GM21786 (cell line): Measurements from ENCODE around the gene TENM4.
A peak's percentile ranks its signal among the peaks of the same experiment; 100 is the strongest.

Experiments
- ATAC-seq: cut with Tn5 transposase; IDR thresholded peaks from one replicate; pipeline ENCODE4 v1.9.1; 2021; ENCODE audit not compliant: unreplicated experiment

TENM4 gene

DNA sequence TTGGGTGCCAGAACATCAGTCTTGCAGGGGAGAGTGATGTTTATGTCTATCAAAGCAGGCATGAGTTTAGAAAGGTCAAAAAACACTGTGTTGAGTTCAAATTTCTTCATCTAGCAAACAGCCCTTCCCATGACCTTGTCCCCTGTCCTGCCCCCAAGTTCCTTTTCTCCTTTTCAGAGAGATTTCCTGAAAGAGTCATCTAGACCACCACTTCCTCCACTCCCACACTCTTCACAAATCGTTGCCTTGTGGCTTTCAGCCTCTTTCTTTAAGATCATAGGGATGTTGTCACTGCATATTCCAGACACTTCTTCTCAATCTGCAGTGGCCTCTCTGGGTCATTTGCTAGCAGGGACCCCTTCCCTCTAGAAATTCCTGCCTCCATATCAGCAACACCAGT lies 290.5 kb downstream of the TENM4 start:
- no peak for ATAC-seq

DNA sequence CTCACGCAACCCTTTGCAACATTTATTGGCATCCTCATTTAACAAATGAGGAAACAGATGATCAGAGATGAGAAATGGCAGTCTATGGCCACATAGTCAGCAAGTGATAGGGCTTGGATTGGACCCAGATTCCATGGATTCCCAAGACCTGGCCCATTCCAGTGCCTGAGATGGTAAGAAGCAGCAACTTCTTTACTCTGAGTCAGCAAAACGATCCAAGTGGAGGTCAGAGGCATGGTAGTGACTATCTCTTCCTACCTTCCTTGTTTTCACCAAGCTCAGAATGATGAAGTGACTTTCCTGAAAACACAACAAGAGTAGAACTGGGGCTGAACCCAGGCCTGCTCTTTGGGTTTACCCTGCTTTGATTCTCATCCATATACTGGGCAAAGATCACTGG lies 293.1 kb downstream of the TENM4 start:
- no peak for ATAC-seq

DNA sequence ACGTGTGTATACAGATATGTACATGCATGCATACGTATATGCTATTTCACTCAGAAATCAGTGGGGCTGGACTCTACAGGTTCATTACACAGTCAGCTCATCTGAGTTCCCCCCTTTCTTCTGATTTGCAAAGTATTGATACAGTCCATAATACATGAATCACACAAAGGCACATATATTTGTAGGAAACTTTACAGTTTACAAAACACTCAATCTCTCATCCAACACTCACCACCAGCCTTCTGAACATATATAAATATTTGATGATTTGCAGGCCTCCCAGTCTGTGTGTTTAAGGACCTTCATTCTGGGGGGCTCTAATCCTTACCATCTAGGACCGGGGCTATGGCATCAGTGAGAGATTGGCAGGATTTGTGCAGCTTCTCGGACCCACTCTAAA lies 293.8 kb downstream of the TENM4 start:
- ATAC-seq = no peak

DNA sequence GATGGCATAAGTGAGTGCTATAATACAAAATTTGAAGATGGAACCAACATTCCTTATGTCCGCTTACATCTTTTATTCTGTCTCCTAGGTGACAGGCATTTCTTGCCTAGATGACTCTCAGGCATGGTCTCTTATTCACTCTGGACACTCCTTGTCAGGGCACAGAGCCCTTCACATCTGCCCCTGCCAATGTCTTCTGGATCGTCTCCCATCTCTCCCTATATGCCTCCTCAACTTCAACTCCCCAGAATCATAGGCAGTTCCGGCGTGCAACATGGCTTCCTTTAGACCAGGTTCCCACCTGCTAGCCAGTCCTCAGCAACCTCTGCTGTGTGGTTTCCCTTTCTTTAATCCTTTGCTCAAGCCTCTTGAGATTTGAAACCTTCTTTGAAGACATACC lies 300.9 kb downstream of the TENM4 start:
- no peak for ATAC-seq

DNA sequence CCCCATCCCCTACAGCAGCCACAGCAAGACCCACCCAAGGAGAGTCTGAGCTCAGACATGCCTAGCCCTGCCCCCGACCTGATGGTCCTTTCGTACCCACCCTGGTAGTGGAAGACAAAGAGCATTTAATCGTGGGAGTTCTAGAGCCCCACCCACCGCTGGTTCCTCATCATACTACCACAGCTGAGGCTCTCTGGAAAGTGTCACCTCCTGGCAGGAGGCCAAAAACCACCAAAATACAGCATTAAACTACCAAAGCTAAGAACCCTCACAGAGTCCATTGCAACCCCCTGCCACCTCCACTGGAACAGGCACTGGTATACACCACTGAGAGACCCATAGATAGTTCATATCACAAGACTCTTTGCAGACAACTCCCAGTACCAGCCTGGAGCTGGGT lies 311.1 kb downstream of the TENM4 start:
- no peak for ATAC-seq

DNA sequence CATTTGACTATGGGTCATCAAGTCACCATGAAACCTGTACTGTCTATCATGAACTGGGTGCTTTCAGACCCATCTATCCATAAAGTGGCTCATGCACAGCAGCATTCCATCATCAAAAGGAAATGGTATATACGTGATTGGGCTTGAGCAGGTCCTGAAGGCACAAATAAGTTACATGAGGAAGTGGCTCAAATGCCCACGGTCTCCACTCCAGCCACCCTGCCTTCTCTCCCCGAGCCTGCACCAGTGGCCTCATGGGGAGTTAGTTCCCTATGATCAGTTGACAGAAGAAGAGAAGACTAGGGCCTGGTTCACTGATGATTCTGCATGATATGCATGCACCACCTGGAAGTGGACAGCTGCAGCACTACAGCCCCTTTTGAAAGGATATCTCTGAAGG lies 312.5 kb downstream of the TENM4 start:
- no peak for ATAC-seq

DNA sequence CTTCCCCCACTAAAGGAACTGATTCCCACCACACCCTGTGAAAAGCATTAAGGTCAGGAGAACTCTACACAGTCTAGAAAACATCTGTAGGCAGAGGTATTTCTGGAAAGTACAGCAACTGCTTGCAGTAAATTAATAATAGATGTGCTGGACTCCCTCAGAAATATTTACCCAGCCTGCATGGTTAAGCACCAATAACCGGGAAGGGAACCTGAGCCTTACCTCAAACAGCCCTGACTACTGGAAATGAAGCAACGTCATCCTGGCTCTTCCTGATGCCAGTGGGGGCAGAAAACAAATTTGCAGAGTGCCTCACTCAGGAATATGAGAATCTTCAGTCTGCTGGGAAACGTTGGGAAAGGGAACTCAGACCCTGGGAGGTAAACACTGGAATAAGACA lies 318.1 kb downstream of the TENM4 start:
- no peak for ATAC-seq

DNA sequence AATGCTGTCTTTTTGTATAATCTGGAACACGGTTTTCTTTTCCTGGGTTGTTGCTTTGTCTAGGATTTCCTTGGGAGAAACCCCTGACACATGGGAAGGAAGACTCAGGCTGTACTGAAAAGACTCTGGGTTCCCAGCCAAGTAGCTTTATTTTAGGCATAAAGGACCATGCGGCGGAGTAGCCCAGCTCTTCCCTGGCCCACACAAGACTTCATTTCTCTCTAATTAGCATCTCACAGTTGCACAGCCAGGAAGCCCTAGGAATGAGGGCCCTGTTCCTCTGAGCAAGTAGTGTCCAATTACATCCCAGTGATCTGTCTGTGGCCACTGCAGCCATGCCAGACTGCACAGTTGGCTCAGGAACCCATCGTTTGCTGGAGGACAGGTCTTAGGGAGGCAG lies 319.5 kb downstream of the TENM4 start:
- no peak for ATAC-seq

DNA sequence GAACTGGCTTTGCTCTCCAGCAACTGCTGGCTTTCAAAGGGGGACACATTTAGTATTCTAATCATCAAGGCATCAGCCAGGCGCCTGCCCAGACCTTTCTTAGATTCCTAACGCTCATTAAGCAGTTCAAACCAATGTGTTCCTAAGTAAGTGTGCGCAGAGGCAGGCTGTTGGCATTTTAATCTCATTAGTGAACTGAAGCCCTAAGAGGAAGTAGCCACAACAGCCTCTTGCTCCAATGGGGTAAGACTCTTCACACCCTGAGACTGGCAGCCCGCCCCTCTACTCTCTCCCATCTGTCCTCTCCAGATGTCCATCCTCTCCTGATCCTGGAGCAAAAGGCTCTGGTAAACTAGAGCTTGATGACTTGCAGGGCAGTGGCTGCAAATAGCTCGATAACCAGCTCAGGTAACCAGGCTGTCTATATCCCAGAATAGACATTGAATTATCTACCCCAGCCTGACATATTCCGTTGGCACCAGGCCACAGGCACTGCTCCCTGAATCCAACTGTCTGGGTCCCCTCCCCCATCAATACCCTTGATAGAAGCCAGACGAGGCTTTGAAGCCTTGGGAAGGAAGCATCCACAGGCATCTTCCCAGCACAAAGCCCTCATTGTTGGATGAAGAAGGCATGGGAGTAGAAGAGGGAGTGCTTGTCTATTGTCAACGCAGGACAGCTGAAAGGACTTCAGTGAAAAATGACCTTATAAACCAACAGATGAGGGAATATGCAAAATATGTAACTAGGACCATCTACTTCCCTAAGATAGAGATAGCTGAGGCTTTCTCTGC lies 321.1 kb downstream of the TENM4 start:
- no peak for ATAC-seq

DNA sequence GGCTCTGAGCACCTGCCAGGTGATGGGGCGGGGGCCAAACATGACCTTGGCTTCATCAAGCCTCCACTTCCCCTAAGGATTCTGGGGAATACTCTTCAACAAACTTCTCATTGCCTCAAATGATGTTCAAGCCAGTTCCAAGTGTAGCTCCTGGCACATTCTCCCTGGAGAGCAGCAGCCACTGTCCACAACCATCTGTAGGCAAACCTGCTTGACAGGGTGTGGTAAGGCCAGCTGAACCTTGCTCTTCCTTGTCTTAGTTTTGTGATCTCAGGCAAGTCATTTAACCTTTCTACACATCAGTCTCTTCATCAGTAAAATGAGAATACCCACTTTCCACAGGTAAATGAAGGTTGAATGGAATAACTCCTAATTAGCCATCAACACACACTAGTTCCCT lies 323.3 kb downstream of the TENM4 start:
- no peak for ATAC-seq

DNA sequence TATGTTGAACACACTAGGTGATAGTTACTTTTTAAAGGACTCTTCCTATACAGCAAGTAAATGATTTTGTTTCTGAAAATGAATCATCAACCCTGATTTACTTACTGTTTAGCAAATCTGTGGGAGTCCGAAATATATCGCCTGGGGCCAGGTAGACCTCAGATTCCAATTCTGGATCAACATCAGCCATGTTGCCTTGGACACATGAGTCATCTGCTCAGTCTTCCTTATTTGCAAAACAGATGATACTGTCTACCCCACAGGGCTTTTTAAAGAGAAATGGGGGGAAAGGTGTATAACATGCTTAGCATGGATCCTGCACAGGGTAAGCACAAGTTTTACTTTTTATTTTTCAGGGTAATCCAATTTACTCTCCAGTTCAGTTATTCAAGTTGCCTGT lies 324.2 kb downstream of the TENM4 start:
- ATAC-seq = no peak

DNA sequence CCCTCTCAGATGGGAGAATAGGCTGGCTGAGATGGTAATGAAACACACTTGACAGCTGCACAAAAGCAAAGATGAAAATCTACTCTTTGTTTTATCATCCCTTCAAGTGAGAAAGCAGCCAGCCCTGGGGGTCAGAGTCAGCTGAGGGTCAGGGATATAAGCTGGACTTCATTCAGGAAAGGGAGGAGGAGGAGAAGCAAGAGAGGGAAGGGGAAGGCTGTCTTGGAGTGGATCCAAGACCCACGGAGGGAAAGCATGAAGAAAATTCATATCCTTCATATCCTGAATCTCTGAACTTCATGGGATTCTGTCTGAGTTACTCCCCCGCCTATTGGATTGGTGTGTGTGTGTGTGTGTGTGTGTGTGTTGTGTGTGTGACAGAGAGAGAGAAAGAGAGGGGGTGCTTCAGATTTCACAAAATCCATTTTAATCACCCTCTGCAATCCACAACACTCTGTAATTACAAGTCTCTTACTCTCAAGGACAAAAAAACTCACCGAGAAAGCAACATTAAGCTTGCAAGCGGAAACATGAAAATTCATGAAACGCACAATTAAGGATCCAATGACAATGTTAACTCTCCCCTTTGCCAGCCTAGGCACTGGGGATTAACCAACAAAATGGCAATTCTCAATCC lies 327.7 kb downstream of the TENM4 start:
- ATAC-seq = no peak

DNA sequence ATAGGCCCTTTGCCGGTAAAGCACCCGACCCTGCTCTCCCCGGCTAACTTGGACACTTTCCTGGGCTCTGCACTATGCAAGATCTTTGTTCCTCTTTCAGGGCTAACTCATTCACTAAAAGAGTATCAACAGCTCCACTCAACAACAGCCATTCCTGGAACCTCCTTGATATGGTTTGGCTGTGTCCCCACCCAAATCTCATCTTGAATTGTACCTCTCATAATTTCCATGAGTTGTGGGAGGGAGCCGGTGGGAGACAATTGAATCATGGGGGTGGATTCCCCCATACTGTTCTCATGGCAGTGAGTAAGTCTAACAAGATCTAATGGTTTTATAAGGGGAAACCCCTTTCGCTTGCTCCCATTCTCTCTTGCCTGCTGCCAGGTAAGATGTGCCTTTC lies 330.0 kb downstream of the TENM4 start:
- no peak for ATAC-seq

DNA sequence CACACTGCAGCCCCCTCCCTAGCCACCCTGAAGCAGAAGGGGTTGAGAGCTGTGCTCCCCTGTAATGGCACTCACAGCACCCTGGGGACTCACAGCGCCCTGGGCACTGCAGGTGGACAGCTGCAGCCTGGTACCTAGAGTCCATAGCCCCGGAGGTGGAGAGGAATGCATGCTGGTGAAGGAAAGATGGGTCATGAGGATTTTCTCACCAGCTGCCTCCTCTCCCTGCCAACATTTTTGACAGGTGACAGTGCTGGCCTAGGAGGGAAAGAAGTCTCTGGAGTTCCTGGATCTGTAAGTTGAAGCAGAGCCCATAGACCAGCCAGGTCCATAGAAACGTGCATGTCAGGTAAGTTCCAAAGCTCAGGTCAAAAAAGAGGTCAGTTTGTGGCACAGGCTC lies 330.5 kb downstream of the TENM4 start:
- no peak for ATAC-seq

DNA sequence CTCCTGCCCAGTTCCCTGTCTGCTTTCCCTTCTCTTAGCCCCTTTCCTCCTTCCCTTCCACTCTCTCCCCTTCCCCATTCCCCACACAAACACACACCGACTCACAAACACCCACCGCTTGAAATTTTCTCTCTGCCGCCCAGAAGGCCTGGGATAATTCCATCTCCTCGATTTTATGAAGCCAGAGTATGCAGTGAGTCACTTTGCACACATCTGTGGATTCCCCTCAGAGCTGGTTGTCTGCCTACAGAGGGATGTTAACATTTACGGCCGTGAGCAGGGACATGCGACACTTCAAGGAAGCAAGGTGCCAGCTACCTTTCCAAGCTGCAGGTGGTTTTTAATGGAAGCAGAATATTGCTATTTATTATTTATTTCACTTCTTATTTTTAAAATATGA lies 332.0 kb downstream of the TENM4 start:
- ATAC-seq = no peak

DNA sequence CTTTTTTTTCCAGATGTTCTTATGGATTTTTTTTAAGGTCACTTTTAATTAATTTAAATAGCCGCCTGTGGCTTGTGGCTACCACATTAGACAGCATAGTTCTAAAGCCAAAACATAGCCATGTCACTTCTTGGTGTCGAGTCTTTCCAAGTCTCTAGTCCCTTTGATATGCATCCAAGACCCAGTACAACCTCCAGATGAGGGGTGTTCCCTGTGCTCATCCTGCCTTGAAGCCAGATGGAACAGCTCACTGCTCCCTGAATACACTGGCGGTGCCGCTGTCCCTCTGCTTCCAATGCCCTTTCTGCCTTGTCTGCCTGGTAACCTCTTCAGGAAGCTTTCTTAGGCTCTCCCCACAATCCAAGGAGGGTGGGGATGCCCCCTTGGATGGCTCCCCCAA lies 338.0 kb downstream of the TENM4 start:
- ATAC-seq = no peak

DNA sequence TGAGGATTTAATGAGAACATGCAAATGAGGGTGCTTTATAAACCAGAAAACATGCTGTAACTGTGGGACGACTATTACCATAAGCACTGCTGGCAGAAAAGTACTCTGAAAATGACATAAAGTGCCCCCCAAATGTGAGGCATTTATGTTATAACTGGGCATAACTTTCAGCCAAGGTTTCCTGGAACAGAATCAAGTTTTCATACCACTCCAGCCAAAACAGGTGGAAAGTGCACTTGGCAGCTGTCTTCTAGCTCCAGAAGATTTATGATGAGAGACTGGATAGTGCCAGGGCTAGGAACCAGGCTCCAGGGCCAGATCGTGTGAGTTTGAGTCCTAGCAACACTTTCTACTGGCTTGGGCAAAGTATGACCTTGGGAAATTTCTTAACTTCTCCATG lies 339.2 kb downstream of the TENM4 start:
- no peak for ATAC-seq

DNA sequence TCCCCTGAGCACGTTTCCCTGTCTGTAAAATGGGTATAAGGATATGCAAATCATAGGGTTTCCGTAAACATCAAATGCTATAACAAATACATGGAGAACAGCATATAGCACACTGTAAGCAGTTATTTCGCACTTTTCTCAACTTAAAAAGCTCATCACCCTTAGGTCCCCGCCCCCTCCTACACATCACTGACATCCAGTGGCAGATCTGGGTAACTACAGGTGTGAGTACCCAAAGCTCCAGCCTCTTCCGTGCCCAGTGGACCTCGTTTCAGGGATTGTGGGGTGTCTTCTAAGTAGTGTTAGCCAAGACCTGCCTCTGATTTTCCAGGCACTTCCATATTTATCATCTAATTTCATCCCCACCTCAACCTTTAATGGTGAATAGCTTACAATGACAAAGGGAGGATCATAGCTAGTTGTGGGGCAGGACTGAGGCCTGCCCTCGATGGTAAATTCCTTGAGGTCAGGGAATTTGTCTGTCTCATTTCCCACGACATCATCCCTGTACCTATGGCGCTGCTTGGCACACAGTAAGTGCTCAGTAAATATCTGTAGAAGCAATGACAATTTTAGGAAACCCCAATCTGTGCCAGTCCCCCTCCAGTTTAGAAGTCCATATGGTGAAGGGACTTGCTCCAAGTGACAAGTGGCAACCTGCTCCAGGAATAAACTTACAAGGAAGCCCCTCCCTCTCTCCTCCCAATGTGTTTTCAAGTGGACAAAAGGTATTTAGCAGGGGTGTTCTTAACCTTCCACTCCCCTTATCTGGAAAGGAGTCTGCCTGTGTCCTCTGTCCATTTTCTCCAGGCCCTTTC lies 340.5 kb downstream of the TENM4 start:
- peak; percentile 87 for ATAC-seq

DNA sequence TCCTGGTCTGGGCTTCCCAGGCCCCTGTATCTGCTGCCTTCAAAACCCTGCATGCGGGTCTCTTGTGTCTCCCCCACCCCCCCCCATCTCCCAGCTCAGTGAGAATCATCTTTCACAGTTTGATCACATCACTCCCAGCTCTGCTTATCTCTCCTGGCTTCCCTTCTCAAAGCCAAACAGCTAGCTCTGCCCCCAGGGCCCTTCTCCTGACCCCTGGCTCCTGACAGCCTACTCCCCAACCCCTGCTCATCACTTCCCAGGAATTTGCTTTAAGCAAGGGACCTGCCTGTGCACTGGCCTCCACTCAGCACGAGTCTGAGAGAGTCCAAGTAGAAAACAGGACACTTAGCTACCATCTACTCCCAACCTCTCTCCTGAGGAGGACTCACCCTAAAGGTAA lies 342.7 kb downstream of the TENM4 start:
- no peak for ATAC-seq

DNA sequence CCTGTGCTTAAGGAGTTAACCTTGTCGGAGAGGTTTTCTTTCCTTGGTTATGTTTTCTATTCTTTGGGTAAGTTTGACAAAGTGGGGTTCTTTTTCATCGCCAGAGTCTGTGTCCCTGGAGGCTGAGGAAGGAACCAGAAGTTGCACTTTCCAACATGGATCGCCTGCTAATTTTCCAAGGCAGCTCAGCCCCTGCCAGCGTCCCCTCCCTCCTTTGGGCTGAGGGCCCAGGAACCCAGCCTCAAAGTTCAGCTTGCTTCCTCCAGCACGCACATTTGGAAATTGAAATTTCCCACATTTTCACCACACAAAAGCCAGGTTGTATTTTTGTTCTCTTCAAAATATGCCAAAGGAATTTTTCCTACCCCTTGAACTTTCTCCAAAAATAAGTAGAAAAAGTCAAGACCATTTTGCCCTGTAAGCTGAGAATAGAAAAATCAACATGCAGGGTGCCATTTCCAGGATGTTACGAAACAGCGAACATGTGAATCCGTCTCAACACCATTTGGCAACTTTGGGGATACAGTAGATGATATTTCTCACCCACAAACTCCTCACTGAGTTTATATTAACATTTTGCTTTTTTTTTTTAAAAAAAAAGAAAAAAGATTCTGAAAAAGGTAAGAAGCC lies 343.5 kb downstream of the TENM4 start:
- ATAC-seq = no peak

DNA sequence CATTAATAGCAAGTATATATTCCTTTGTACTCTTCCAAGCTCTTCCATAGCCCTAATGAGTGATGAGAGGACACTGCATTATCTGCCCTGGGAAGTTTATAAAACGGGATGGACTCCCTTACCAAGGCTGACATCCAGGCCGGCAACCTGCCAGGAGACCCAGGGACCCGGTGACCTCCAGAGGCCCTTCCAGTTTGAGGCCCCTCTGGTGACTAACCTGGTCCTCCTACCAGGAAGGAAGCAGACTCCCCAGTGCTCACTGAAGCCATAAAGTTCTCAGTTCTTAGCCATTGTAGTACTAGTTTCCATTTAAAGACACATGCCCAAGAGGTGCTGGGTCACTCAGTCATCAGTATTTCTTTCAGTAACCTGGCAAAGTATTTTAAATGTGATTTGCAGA lies 345.4 kb downstream of the TENM4 start:
- ATAC-seq = no peak

DNA sequence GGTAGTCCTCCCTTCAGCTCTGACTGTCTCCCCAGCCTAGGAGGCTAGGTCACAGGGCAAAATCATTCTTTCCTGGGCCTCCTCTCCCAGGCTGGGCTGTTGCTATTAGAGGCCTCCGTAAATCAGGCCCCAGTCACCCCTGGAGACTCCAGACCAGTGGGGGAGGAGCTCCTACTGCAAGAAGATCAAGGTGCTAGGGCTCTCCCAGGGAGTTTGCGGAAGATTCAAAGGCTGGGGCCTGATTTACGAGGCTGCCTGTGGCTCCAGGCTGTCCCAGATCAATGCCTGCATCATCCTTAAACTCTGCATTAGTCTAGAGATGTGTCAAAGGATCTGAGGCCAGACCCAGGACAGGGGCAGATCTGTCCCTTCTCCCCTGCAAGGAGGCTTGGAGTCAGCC lies 346.2 kb downstream of the TENM4 start:
- ATAC-seq = no peak
